Measurements from ENCODE around the gene CD200. TPM values are rescaled to one million over a fixed set of nuclear protein-coding genes. Genes with fewer than 3 reads are reported as not detected.

The CD200 gene
- polyA plus RNA-seq, 2 of the 4 experiments (the other 2 are of a cell fraction) = not detected

GRCh38 chr3:112392393-112393359 lies 59.7 kb downstream of the CD200 start:
- H3K4me3 ChIP-seq = no peak overlapping the region
- ATAC-seq (no peak), FAIRE-seq (no peak), DNase-seq (ENCODE audit: low read depth in 1 of 2, low spot score in 1 of 2) (no peak)
- ChIA-PET CTCF (interaction anchor here (1.4 kb wide), 1 partner anchor 13 kb away, joined by 3 read pairs; no protein-coding TSS in a partner anchor), POLR2A (no interaction called here)
- 12% methylated on average over 6 of the region's 6 CpGs for WGBS (ENCODE audit: missing lambda C conversion rate)
- H3K9me3 ChIP-seq = peaks cover 15% of the 10 kb centered on the region; the same call in 2 of the 3 replicates
- no peak overlapping the region for H3K27ac ChIP-seq
- H3K4me1 ChIP-seq = no peaks in the 10 kb centered on the region
- H3K4me2 ChIP-seq = no peak overlapping the region
- TF ChIP-seq E2F6 (IDR thresholded peaks at IDR 0.05; ENCODE audit: borderline replicate concordance, low read depth) (no peak), HDAC2 (IDR thresholded peaks at IDR 0.05) (no peak), ESRRA (IDR thresholded peaks at IDR 0.05; ENCODE audit: borderline replicate concordance, low read length) (no peak), TFCP2L1 (CRISPR knock-in tag; IDR thresholded peaks at IDR 0.05) (no peak), RARB (CRISPR knock-in tag; IDR thresholded peaks at IDR 0.05) (no peak), HMGXB4 (CRISPR knock-in tag; IDR thresholded peaks at IDR 0.05; ENCODE audit: borderline replicate concordance) (no peak), ELK1 (IDR thresholded peaks at IDR 0.05; ENCODE audit: low read depth, low read length) (no peak), RFX5 (IDR thresholded peaks at IDR 0.05) (no peak), NFE2L2 (conservative IDR thresholded peaks at IDR 0.05; ENCODE audit: low read length) (no peak), HOXA7 (CRISPR knock-in tag; IDR thresholded peaks at IDR 0.05) (no peak), EP300 (IDR thresholded peaks at IDR 0.05) (no peak), NR3C1 (IDR thresholded peaks at IDR 0.05) (no peak), RCOR1 (IDR thresholded peaks at IDR 0.05; ENCODE audit: low read depth, low read length) (no peak), PBX3 (IDR thresholded peaks at IDR 0.05) (no peak)

- CTCF ChIA-PET = interaction anchor here (1.4 kb wide), 1 partner anchor 13 kb away, joined by 3 read pairs; no protein-coding TSS in a partner anchor
- no peak for TF ChIP-seq ZFP36 (IDR thresholded peaks at IDR 0.05; ENCODE audit: borderline replicate concordance, partially characterized antibody)
- TF ChIP-seq HOXB5 (CRISPR knock-in tag; IDR thresholded peaks at IDR 0.05) = no peak
- TF ChIP-seq ZSCAN20 (CRISPR knock-in tag; IDR thresholded peaks at IDR 0.05) = no peak
- TF ChIP-seq RARB (CRISPR knock-in tag; IDR thresholded peaks at IDR 0.05) = no peak
- no peak for TF ChIP-seq HEYL (CRISPR knock-in tag; IDR thresholded peaks at IDR 0.05)
- no peak for TF ChIP-seq NR3C1 (IDR thresholded peaks at IDR 0.05)
- TF ChIP-seq NFE2L2 (conservative IDR thresholded peaks at IDR 0.05; ENCODE audit: low read length) = no peak
- TF ChIP-seq FOSB (CRISPR knock-in tag; IDR thresholded peaks at IDR 0.05) = no peak
- Histone ChIP-seq H3K4me2 (no peak overlapping the region), H3K4me3 (no peak overlapping the region), H3K4me1 (no peaks in the 10 kb centered on the region), H3K9me3 (peaks cover 15% of the 10 kb centered on the region; the same call in 2 of the 3 replicates), H3K27ac (no peak overlapping the region)
- WGBS (ENCODE audit: missing lambda C conversion rate) = 14% methylated on average over 3 of the region's 3 CpGs
- no peak for DNase-seq (ENCODE audit: low read depth in 1 of 2, low spot score in 1 of 2)
- FAIRE-seq = no peak
- POLR2A ChIA-PET = no interaction called here
- ATAC-seq = no peak
Observed at GRCh38 chr3:112393360-112393728, 60.4 kb downstream of the CD200 start.

Measured in A549 (cell line).